Stimulated activated CD8-positive, alpha-beta memory T cell treated with anti-CD3 and anti-CD28 coated beads, Interleukin-4, amount 100 ng/mL, for 1 hour (primary cell): ENCODE results near the gene LDLRAD4.
"Not testable (repeated sequence)": the region's sequence is repeated elsewhere in the genome, so short reads cannot be mapped to it uniquely, and the experiment has no call there.

Experiments used
- DNase-seq, 2 donors: peaks; one replicate each; pipeline ENCODE4 v3.0.0-alpha.2; 2020; ENCODE audit warnings: low read depth in 2 of 2, low spot score in 1 of 2

The LDLRAD4 gene

GRCh38 chr18:13688191-13689136 lies 469.9 kb downstream of the LDLRAD4 start:
- no peak for DNase-seq

GRCh38 chr18:13690060-13690459 lies 471.5 kb downstream of the LDLRAD4 start:
- DNase-seq = not testable (repeated sequence)

- not testable (repeated sequence) for DNase-seq
Observed at GRCh38 chr18:13695337-13695736, 476.8 kb downstream of the LDLRAD4 start.

GRCh38 chr18:13696961-13697360 lies 478.4 kb downstream of the LDLRAD4 start:
- no peak for DNase-seq

- no peak for DNase-seq
Observed at GRCh38 chr18:13700153-13700552, 481.6 kb downstream of the LDLRAD4 start.
